C1 segment of cervical spinal cord (tissue), 14 donors: ENCODE data around the gene MCM9.
A peak's percentile ranks its signal among the peaks of the same experiment; 100 is the strongest.
"Not testable (repeated sequence)": the region's sequence is repeated elsewhere in the genome, so short reads cannot be mapped to it uniquely, and the experiment has no call there.

Experiments used
- DNase-seq, 14 donors: peaks; one replicate each; lab custom pipeline; 2025; lab: John Stamatoyannopoulos, UW

Gene MCM9

GRCh38 chr6:118770835-118771234, 164.1 kb downstream of the MCM9 start:
- no peak for DNase-seq

GRCh38 chr6:118770112-118770788, 164.7 kb downstream of the MCM9 start:
- DNase-seq: no peak

GRCh38 chr6:118768904-118769325, 166.0 kb downstream of the MCM9 start:
- peak in 1 of 14 donors; percentile 17 for DNase-seq

- no peak for DNase-seq
These were observed 166.5 kb downstream of the MCM9 start for GRCh38 chr6:118768441-118768840.

- not testable (repeated sequence) for DNase-seq
These were observed 169.6 kb downstream of the MCM9 start for GRCh38 chr6:118765316-118765715.

GRCh38 chr6:118764766-118765165, 170.2 kb downstream of the MCM9 start:
- DNase-seq: no peak
